ENCODE results near the gene ALG3.

The ALG3 gene

GRCh38 chr3:184259878-184260723 lies 11.3 kb upstream of the ALG3 start:
- ChIA-PET CTCF (interaction anchor here (1.3 to 1.5 kb wide), 2 partner anchors 10 to 32 kb away, joined by 3 to 6 read pairs; partner anchors contain the start of gene EEF1AKMT4), POLR2A (interaction anchor here (0.7 to 1.0 kb wide), 2 partner anchors 10 to 125 kb away, joined by 3 to 6 read pairs; partner anchors contain the start of genes EEF1AKMT4 and EIF2B5)
- DNase-seq (ENCODE audit: extremely low spot score), result peak; percentile 58
- TF ChIP-seq ZNF384 (IDR thresholded peaks at IDR 0.05), result no peak
- TF ChIP-seq NFRKB (IDR thresholded peaks at IDR 0.05), result no peak

DNA sequence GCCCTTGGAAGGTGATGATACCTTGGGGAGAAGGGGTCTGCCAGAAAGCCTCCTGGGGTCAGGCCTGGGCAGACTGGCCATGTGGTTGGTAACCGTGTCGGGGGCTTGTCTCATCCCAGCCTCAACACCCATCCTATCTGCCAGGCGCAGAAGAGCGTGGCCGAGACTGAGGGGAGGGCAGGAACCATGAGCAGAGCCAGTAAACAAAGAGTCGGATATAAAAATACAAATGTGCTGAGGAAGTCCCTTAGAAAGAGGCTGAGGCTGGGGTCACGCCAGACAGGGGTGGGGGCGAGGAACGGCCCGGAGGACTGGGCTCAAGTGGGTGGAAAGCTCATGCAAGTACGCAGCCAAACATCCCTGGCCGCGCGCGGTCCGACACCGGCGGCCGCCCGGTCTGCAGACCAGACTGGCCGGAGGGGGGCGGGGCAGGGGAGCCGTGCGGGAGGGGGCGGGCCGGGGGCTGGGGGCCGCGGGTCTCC lies 10.7 kb upstream of the ALG3 start:
- no peak for TF ChIP-seq L3MBTL2 (conservative IDR thresholded peaks at IDR 0.05)
- no peak for TF ChIP-seq LEF1 (IDR thresholded peaks at IDR 0.05; ENCODE audit: borderline replicate concordance)
- no peak for TF ChIP-seq BHLHE40 (IDR thresholded peaks at IDR 0.05; ENCODE audit: borderline replicate concordance)
- no peak for TF ChIP-seq CTBP1 (IDR thresholded peaks at IDR 0.05; ENCODE audit: borderline replicate concordance)
- TF ChIP-seq HDGF (IDR thresholded peaks at IDR 0.05; ENCODE audit: borderline replicate concordance), result no peak
- no peak for TF ChIP-seq NFRKB (IDR thresholded peaks at IDR 0.05)
- no peak for DNase-seq (ENCODE audit: extremely low spot score)
- CTCF ChIA-PET, result interaction anchor here (1.3 kb wide), 1 partner anchor 31 kb away, joined by 3 read pairs; no protein-coding TSS in a partner anchor
- POLR2A ChIA-PET, result interaction anchor here (0.7 to 1.0 kb wide), 2 partner anchors 10 to 124 kb away, joined by 3 to 6 read pairs; partner anchors contain the start of genes EEF1AKMT4 and EIF2B5

GRCh38 chr3:184258926-184259325 lies 10.2 kb upstream of the ALG3 start:
- ChIA-PET CTCF (interaction anchor here (0.7 to 1.3 kb wide), 3 partner anchors 9 to 31 kb away, joined by 3 read pairs; partner anchors contain the start of gene EEF1AKMT4), POLR2A (no interaction called here)
- TF ChIP-seq CTBP1 (IDR thresholded peaks at IDR 0.05; ENCODE audit: borderline replicate concordance) (no peak), TARDBP (IDR thresholded peaks at IDR 0.05) (no peak), FOXM1 (IDR thresholded peaks at IDR 0.05; ENCODE audit: borderline replicate concordance) (no peak), ZNF384 (IDR thresholded peaks at IDR 0.05) (no peak), NFRKB (IDR thresholded peaks at IDR 0.05) (no peak), FOXA1 (IDR thresholded peaks at IDR 0.05) (no peak), ARNT (IDR thresholded peaks at IDR 0.05) (no peak), SUZ12 (IDR thresholded peaks at IDR 0.05) (no peak), FOXK2 (IDR thresholded peaks at IDR 0.05) (no peak), ELF4 (IDR thresholded peaks at IDR 0.05) (no peak), SP1 (IDR thresholded peaks at IDR 0.05) (no peak), HDGF (IDR thresholded peaks at IDR 0.05; ENCODE audit: borderline replicate concordance) (no peak), BHLHE40 (IDR thresholded peaks at IDR 0.05; ENCODE audit: borderline replicate concordance) (no peak), LEF1 (IDR thresholded peaks at IDR 0.05; ENCODE audit: borderline replicate concordance) (no peak), L3MBTL2 (conservative IDR thresholded peaks at IDR 0.05) (no peak), PKNOX1 (IDR thresholded peaks at IDR 0.05) (no peak)
- DNase-seq (ENCODE audit: extremely low spot score), result no peak

- DNase-seq (ENCODE audit: extremely low spot score), result no peak
- TF ChIP-seq ARNT (IDR thresholded peaks at IDR 0.05), result no peak
- TF ChIP-seq NFRKB (IDR thresholded peaks at IDR 0.05), result no peak
- TF ChIP-seq TARDBP (IDR thresholded peaks at IDR 0.05), result no peak
- no peak for TF ChIP-seq PKNOX1 (IDR thresholded peaks at IDR 0.05)
- ChIA-PET CTCF (no interaction called here), POLR2A (no interaction called here)
These were observed 8.5 kb upstream of the ALG3 start for GRCh38 chr3:184257083-184257915.

GRCh38 chr3:184255291-184256039 lies 6.7 kb upstream of the ALG3 start:
- TF ChIP-seq BHLHE40 (IDR thresholded peaks at IDR 0.05; ENCODE audit: borderline replicate concordance) (no peak), LEF1 (IDR thresholded peaks at IDR 0.05; ENCODE audit: borderline replicate concordance) (no peak), TARDBP (IDR thresholded peaks at IDR 0.05) (no peak), PKNOX1 (IDR thresholded peaks at IDR 0.05) (no peak), NFRKB (IDR thresholded peaks at IDR 0.05) (no peak)
- ChIA-PET POLR2A (no interaction called here), CTCF (interaction anchor here (0.7 kb wide), 1 partner anchor 522 kb away, joined by 3 read pairs; no protein-coding TSS in a partner anchor)
- no peak for DNase-seq (ENCODE audit: extremely low spot score)

Measured in HEK293T (cell line).